BE2C (cell line): ENCODE results near the gene PAH.

Experiments used
- DNase-seq: peaks from one replicate; pipeline ENCODE4 v3.0.0-alpha.2; 2020
- H3K27me3 ChIP-seq: fragments of 250-450 bp; sonication (Bioruptor Pico); 2 replicates; pipeline ENCODE4 v1.5.1; 2020; ENCODE audit warnings: mild to moderate bottlenecking
- H3K36me3 ChIP-seq: fragments of 250-450 bp; sonication (Bioruptor Pico); 2 replicates; pipeline ENCODE4 v1.5.1; 2020; ENCODE audit warnings: mild to moderate bottlenecking
- H3K4me1 ChIP-seq: fragments of 250-450 bp; sonication (Bioruptor Pico); 2 replicates; pipeline ENCODE4 v1.5.1; 2020
- H3K4me3 ChIP-seq: 2 replicates; pipeline ENCODE4 v1.5.1; 2011; ENCODE audit warnings: low read depth, low read length
- H3K9me3 ChIP-seq: fragments of 250-450 bp; sonication (Bioruptor Pico); 2 replicates; pipeline ENCODE4 v1.5.1; 2020
- TF ChIP-seq, protein P1 (sequence below): IDR thresholded peaks from 2 replicates; pipeline ENCODE4 v1.5.1; 2012; ENCODE audit warnings: mild to moderate bottlenecking, low read depth, low read length

Gene PAH

DNA sequence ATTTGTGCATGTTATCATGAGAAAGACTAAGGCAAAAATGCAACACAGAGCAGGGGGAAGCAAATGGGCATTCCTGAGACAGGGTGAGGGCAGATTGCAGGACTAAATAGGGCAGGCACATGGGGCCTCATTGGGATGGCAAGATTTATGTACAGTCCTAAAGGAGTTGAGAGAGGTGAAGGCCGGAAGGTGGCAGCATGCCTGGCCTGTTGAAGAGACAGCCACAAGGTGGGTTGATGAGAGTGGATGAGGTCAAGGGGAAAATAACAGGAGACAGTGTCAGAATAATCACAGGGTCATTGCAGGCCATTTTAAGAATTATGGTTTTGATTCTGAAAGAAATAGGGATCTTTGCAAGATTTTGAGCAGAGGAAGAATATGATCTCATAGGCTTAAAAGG lies 21.0 kb downstream of the PAH start:
- peaks cover 14% of the 10 kb centered on the region; the same call in 1 of the 2 replicates for H3K27me3 ChIP-seq

DNA sequence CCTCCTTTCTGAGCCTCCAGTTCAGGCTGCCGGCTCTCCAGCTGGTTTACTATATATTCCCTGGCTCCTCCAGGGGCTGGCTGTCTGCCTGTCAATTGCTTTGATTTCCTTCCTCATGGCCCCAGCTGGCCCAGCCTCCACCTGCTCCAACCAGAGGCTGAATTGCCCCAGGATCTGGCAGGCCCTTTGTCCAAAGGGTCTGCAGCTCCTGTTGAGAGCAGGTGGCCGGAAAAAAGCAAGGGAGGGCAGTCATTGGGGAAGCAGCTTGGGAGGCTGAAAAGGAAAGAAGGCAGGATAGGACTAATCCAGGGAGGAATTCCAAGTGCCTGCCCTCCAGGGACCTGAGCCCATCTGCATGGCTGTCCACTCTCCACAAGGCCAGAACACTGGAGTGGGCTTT lies 25.3 kb downstream of the PAH start:
- H3K4me3 ChIP-seq, result no peak overlapping the region
- no peaks in the 10 kb centered on the region for H3K36me3 ChIP-seq
- no peaks in the 10 kb centered on the region for H3K4me1 ChIP-seq
- TF ChIP-seq, protein P1, sequence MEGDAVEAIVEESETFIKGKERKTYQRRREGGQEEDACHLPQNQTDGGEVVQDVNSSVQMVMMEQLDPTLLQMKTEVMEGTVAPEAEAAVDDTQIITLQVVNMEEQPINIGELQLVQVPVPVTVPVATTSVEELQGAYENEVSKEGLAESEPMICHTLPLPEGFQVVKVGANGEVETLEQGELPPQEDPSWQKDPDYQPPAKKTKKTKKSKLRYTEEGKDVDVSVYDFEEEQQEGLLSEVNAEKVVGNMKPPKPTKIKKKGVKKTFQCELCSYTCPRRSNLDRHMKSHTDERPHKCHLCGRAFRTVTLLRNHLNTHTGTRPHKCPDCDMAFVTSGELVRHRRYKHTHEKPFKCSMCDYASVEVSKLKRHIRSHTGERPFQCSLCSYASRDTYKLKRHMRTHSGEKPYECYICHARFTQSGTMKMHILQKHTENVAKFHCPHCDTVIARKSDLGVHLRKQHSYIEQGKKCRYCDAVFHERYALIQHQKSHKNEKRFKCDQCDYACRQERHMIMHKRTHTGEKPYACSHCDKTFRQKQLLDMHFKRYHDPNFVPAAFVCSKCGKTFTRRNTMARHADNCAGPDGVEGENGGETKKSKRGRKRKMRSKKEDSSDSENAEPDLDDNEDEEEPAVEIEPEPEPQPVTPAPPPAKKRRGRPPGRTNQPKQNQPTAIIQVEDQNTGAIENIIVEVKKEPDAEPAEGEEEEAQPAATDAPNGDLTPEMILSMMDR, result no peak
- H3K9me3 ChIP-seq, result no peaks in the 10 kb centered on the region
- no peak for DNase-seq
- no peaks in the 10 kb centered on the region for H3K27me3 ChIP-seq

More for the DNA sequence above, 21.0 kb downstream of the PAH start:
- DNase-seq, result no peak
- no peak overlapping the region for H3K4me3 ChIP-seq
- TF ChIP-seq, protein P1, result no peak
- no peaks in the 10 kb centered on the region for H3K36me3 ChIP-seq
- H3K4me1 ChIP-seq, result no peaks in the 10 kb centered on the region
- H3K9me3 ChIP-seq, result no peaks in the 10 kb centered on the region

- Histone ChIP-seq H3K4me1 (no peaks in the 10 kb centered on the region), H3K9me3 (no peaks in the 10 kb centered on the region), H3K4me3 (no peak overlapping the region), H3K27me3 (no peaks in the 10 kb centered on the region), H3K36me3 (no peaks in the 10 kb centered on the region)
- TF ChIP-seq, protein P1, result no peak
- no peak for DNase-seq
Observed at GRCh38 chr12:102888511-102888910, 28.5 kb downstream of the PAH start.

DNA sequence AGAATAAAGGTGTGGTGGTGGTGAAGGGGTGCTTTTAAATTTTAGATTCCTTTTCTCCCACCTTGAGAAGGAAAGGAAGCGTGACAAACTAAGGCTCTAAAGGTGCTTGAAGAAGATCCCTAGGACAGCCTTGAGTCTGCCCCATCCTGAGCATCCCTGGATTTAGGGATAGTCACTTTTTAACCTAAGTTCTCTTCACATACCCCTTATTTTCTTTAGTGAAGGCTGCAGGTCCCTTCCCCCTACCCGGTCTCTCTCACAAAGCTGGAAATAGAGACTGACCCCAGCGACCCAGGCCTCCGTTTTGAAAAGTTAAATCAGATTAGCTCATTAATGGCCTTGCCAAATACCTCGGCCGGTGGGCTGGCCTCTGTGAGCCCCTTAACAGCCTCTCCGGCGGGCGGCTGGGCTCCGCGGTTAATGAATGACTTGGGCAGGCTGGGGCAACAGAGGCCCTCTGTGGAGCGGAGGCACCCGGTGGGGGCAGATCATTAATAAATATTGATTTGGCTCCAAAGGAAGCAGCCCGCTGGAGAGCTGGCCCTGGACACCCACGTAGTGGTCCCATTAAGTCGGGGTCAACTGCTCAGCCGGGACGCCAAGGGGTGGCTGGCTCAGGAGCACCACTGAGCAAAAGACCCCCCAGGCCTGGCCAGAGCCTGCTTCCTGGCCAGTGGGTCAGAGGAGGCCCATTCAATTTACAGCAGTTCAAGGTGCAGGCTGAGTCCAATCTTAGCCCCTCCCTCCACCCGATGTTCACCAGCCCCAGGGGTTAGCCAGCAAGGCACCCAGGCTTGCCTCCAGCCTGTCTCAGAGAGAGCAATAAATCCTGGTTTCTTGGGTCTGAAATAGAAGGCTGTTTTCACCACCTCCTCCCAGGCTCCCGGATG lies 31.8 kb downstream of the PAH start:
- TF ChIP-seq, protein P1, result no peak

DNA sequence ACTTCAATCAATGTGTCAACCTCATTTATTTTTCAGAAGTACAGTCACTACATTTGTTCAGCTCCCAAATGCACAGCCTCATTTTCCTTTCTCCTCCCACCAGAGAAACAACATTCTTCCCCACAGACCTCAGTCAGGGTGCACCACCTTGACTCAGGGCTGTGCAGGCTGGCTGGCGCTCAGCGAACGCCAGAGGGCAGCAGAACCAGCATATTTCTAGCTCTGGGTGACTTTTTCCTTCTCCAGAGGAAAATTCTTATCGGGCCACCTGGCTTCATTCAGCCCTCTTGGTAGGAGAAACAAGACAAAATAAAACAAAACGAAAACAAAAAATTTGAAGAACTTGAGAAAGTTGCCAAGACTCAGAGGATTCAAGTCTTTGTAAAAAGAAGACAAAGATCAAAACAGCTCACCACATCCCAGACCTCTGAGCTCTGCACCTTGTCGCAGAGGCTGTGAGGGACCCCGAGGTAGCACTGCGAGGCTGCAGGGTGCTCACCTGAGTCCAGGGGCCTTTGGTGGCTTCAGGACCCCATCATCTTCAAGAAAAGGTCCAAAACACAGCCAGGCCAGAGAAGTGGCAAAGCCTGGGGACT lies 33.7 kb downstream of the PAH start:
- H3K4me3 ChIP-seq, result no peak overlapping the region
- no peaks in the 10 kb centered on the region for H3K9me3 ChIP-seq
- DNase-seq, result peak; percentile 79
- no peaks in the 10 kb centered on the region for H3K36me3 ChIP-seq
- H3K4me1 ChIP-seq, result no peaks in the 10 kb centered on the region
- no peaks in the 10 kb centered on the region for H3K27me3 ChIP-seq
- TF ChIP-seq, protein P1, result peak; percentile 94

More for the DNA sequence above, 31.8 kb downstream of the PAH start:
- DNase-seq, result no peak
- H3K4me3 ChIP-seq, result no peak overlapping the region
- H3K27me3 ChIP-seq, result no peaks in the 10 kb centered on the region
- no peaks in the 10 kb centered on the region for H3K9me3 ChIP-seq
- no peaks in the 10 kb centered on the region for H3K4me1 ChIP-seq
- H3K36me3 ChIP-seq, result no peaks in the 10 kb centered on the region

DNA sequence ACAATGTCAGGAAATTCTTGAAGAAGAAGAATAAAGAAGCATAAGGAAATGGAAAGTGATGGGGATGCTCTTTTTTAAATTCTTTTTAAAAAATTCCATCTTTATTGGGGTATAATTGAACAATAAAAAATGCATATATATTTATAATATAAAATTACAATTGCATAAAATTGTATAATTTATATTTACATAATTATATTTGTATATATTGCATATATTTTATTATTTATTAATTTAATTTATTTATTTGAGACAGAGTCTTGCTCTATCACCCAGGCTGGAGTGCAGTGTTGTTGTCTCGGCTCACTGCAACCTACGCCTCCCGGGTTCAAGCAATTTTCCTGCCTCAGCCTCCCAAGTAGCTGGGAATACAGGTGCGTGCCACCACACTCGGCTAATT lies 36.3 kb downstream of the PAH start:
- Histone ChIP-seq H3K4me3 (no peak overlapping the region), H3K9me3 (no peaks in the 10 kb centered on the region), H3K36me3 (no peaks in the 10 kb centered on the region), H3K27me3 (no peaks in the 10 kb centered on the region), H3K4me1 (no peaks in the 10 kb centered on the region)
- TF ChIP-seq, protein P1, result no peak
- DNase-seq, result no peak
